Measurements from ENCODE around the gene CTSE.

The CTSE gene

DNA sequence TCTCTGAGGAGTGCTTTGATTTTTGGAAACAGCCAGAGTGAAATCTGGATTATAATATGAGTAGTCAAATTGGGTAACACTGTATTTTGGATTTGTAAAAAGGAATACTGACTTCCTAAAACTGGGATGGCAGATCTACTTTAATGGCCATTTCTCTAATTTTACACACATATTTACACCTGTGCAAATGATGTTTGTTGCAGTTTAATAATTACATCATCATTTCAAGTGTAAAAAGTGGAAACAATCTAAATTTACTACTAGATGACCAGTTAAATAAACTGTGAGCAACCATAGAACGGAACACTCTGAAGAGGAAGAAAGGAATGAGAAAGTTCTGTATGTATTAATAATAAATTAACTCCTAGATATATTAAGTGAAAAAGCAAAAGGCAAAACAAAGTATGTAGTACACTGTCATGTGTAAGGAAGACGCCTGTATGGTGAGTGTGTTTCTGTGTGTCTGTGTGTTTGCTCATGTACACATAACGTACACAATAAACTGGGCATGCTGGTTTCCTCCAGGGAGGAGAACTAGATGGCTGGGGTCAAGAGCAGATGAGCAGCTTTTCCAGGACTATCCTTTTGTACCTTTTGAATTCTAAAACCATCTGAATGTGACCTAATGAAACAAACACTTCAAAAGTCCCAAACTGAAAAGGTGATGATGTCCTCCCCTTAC is 26.4 kb upstream of the CTSE start:
- DNase-seq (ENCODE audit: low read depth), result no peak

DNA sequence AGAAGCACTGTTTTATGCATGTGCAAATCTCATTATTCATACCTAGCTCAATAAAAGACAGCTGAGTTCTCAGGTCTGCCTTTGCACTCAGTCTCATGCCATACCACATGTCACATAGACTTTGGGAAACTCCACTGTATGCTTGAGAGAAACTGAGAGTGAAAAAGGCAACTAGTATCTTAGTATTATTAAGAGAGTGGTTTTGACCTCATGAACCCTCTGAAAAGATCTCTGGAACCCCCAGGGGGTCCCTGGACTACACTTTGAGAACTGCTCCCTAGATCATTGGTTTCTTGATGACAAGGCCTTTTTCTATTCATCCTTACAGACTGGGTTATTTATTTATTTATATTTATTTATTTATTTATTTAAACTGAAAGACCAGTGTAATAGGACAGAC is 25.6 kb upstream of the CTSE start:
- no peak for DNase-seq (ENCODE audit: low read depth)

DNA sequence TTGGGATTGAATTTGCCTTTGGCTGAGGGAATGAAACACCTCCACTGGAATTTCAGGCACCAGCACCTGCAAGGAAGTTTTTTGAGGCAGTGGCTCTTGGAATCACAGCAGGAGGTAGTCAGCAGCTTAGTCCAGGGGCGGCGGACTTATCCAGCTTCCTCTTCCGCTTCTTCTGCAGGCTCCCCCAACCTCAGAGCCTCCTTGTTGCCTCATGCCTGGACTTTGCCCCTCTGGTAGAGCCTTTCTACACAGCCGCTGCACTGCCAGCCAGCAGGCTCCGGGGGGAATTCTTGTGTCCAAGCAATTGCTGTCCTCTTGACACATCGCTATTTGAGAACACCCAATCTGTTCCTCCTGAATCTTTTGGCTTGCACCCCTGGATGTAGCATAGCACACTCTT is 24.9 kb upstream of the CTSE start:
- no peak for DNase-seq (ENCODE audit: low read depth)

DNA sequence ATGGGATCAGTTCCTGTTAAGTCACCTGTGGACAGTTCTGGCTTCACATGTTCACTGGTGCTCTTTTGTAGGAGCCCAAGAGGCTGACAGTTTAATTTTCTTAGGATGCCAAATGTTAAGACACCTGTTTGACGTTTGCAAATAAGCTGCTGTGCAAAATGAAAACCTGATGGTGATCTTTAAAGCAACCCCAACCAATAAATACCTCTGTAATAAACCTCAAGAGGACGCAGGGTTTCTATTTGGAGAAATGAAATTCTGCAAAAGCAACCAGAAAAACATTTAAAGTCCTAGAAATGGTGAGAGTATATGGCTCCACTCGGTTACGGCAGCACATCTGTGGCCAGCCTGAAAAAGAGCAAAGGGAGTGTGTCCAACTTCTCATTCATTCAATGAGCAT is 23.6 kb upstream of the CTSE start:
- DNase-seq (ENCODE audit: low read depth), result no peak

DNA sequence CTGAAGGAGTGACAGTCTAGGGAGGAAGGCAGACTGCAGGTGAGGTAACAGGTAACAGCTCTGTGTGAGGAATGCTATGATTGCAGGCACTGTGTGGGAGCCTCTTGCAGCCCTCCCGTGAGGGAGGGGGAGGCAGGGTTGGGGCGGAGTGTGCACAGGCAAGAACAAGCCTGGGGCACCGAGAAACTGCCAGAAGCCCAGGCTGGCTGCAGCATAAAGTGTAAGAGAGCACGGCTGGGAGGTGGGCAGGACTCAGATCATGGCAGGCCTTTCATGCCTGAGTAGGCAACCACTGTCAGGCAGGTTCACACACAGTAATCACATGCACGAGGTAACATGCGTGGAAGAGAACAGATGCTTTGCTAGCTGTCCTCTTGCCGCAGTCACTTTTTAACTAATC is 17.9 kb upstream of the CTSE start:
- DNase-seq (ENCODE audit: low read depth), result no peak

DNA sequence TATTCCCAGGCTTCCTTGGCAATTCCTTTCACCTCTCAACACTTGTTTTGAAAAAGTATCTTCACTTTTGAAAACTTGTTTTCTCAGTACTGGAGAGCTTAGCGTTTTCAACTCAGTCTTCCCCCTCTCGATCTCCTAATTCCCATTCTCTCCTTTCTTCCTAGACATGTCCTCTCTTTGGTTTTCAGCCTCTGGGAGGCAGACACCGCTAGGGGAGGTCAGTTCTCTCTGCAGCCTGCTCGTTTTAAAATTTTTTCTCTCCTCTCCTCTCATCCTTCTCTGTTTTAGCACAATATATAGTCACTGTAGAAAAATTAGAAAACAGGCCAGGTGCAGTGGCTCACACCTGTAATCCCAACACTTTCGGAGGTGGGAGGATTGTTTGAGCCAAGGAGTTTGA is 16.6 kb upstream of the CTSE start:
- no peak for DNase-seq (ENCODE audit: low read depth)

DNA sequence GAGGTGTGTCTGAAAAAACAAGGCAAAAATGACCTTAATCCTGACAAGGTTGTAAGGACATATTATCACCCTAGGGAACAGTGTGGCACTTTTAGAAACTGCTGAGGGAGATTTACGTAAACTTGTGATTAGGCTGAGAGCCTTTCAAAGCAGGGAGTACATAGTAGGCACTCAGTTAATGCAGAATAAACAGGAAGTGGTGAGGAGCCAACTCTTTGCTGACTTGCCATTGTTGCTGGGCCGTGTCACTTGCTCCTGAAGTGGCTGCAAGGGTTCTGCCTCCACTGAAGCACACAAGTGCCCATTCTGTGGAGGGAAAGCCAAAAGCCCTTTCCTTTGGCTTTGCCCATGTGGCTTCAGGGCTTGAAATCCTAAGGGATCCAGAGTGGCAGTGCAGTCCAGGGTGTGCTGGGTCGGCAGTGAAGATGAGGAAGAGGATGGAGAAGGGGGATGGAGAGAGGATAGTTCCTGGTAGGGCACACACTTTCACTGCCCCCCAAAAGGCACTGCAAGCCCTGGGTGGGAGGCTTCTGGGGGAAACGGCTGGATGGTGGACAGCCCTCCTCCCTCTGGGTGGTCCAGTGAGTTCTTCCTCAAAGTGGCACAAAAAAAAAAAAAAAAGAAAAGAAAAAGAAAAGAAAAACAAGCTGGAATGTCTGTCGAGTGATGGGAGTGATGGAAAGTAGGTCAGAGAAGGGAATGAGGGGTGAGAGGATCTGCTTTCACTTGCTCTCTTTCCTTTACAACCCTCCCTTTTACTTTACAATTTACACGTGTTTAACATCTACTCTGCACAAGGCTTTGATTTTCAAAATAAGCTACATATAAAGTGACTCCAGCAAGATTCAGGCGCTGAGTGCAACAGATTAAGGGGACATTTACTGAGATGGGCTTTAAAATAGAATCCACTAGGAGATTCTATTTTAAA is 15.6 kb upstream of the CTSE start:
- DNase-seq (ENCODE audit: low read depth), result no peak

DNA sequence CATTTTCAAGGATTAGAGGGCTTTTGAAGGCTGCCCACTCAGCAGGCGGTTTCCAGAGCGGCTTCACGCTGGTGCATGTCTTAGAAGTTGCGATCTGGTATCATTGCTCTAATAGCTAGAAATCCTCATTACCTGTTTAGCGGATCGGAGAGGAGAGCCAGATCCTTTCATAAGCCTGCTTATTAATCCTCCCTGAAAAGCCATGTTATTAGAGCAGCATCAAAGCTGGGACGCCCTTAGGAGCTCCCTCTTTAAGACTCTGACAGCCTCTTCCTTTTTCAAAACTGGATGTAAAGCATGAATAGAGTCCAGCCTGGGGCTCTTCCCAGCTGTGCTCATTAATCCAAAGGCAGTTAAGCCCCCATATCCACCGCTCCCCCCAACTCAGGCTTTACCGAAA is 13.9 kb upstream of the CTSE start:
- DNase-seq (ENCODE audit: low read depth), result no peak

DNA sequence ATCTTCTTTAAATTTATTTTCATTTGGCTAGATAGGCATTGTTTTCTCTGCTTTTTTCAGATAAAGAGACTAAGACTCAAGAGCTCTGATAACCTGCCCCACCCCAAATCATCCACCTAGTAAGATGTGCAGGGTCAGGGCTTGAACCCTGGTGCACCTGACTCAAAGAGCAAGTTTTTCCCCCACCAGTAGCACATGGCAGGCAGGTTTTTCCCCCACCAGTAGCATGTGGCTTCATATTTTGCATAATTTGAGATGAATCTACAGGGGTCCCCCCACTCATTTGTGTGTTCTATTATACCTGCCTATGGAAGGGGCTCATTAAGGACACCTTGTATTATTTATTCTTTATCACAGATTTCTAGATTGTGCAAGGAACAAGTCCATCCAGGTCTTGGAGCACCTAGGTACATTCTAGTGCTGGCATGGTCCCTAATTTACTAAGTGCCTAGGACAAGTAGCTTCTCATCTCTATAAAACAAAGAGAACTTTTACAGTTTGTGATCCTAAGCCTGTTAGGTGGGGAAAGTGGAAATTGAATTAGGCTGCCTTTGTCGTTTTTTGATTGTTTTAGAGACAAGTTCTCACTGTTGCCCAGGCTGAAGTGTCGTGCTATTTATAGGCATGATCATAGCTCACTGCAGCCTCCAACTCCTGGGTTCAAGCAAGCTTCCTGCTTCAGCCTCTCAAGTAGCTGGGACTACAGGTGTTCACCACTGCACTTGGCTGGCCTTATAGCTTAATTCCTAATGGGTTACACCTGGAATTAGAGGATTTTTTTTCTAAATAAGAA is 13.2 kb upstream of the CTSE start:
- DNase-seq (ENCODE audit: low read depth), result no peak

DNA sequence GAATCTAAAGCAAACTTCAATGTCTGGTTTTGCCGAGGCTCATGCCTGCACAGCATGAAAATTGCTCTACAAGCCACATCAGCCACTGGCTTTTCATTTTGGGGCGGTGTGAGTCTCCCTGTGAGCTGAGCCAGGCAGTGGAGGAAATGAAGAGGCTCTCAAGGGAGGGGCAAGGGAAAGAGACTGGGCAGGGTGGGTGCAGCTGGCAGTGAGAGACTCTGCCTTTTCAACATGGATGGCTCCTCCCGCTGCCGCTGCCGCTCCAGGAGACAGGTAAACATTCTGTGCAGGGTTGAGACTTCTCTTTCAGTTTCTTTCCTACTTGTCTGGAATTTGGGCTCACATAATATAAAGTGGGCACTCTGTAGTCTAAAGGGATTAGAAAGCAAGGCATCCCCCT is 11.3 kb upstream of the CTSE start:
- DNase-seq (ENCODE audit: low read depth), result no peak

DNA sequence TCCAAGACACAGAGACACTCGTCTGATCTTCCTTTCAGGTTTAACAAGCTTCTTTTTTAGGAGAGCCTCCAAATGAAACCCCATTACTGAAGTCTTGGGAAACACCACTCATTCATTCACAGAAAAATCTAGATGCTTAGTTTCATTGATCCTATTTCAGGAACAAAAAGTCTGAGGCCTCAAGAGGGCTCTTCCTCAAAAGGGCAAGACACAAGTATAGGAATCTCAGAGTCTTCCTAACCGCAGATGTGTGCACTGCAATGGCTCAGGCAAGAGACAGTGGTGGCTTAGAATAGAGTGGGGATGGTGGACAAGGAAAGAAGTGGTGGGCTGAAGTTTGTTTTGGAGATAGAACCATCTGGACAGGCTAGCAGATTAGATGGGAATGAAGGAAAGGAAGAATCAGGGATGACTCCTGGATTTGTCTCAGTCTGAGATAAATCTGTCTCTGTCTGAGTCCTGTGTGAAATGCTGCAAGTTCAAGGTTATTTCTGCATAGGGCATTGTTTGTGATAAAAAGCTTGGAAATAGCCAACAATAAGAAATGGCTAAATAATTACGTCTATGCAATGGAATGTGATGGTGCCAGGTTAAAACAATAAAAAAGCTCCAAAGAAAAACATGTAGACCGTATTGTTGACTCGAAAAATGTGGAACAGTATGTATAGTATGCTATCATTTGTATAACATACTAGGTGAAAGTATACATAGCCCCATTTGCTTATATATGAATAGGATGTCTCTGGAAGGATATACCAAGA is 8.9 kb upstream of the CTSE start:
- DNase-seq (ENCODE audit: low read depth), result no peak

DNA sequence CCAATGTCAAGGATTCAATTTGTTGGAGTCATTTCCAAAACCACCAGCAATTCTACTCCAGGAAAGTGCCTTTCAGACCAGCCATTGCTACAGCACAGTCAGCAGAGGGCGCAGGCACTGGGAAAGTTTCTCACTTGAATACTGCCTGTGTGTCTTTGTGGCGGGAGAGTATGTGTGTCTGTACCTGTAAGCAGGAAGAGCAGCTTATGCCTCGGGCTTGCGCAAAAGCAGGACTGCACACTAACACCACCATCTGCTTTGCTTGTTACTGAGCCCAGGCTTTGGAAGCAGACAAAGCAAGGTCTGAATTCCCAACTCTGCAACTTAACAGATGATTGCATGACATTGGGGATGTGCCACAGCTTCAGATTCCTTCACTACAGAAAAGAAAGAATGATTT is 7.0 kb upstream of the CTSE start:
- peak; percentile 68 for DNase-seq (ENCODE audit: low read depth)

DNA sequence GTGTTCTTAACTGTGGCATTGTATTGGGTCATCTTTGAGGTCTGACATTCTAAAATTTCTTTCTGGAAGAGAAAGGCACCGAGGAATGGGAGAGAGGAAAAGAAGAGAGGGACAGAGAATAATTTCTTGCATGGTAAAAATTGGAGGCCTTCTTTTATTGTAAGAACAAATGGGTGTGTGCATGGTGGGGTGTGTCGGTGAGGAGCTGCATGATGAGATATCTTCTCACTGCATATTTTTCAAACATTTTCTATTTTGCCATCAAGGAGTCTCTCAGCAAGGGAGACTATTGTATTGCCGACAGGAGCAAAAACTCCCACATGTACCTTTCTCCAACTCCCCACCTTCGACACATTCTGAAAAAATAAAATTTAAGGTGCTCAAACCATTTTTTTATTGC is 6.5 kb upstream of the CTSE start:
- no peak for DNase-seq (ENCODE audit: low read depth)

DNA sequence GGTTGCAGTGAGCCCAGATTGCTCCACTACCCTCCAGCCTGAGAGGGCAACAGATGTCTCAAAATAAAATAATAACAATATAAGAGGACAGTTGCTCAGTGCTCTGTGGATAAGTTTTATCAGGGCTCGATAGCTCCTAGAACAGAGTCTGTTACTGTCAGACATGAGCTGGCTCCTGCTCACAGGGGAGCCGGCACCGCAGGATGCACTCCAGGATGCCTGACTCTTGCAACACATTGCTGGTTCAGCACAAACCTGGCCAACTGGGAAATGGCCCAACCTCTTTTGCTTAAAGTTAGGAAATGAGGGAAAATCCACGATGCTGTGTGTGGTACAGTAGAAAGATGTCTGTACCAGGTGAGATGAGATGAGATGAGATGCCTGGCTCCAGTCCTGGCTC is 5.8 kb upstream of the CTSE start:
- DNase-seq (ENCODE audit: low read depth), result no peak

DNA sequence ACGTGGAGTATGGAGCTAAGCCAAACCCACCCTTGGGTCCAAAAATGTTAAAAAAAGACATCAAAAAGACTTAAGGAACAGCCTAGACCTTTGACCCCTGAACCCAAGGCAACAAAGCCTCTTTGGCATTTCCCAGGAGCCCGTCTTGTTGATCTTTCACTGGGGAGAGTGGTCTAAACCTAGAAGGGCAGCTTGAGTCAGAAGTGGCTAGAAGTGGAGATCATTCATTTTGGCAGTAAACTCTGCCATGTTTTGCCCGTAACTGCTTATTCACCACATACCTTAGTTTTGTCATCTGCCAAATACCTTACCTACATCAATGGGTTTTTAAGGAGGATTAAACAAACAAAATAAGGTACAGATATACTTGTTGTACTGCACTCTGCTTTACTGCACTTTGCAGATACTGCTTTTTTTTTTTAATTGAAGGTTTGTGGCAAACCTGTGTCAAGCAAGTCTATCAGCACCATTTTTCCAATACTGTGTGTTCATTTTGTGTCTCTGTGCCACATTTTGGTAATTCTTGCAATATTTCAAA is 1.7 kb upstream of the CTSE start:
- no peak for DNase-seq (ENCODE audit: low read depth)

DNA sequence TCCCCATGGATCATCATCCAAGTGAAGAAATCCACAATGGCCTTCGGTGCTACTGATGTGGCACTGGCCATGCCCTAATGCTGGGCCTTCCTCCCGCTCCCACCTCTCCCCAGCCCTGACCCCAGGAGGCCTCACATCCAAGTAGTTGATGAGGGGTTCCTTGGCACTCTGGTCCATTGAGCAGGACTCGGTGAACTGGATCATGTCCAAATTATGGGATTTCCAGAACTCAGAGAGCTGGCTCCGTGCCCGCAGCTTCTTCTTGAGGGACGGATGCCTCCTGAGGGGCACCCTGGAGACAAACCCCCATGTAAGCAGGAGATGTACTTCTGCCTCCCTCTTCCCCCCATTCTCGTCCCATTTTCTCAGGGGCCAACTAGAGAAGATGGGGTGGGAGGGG is 929 bp downstream of the CTSE start:
- no peak for DNase-seq (ENCODE audit: low read depth)

DNA sequence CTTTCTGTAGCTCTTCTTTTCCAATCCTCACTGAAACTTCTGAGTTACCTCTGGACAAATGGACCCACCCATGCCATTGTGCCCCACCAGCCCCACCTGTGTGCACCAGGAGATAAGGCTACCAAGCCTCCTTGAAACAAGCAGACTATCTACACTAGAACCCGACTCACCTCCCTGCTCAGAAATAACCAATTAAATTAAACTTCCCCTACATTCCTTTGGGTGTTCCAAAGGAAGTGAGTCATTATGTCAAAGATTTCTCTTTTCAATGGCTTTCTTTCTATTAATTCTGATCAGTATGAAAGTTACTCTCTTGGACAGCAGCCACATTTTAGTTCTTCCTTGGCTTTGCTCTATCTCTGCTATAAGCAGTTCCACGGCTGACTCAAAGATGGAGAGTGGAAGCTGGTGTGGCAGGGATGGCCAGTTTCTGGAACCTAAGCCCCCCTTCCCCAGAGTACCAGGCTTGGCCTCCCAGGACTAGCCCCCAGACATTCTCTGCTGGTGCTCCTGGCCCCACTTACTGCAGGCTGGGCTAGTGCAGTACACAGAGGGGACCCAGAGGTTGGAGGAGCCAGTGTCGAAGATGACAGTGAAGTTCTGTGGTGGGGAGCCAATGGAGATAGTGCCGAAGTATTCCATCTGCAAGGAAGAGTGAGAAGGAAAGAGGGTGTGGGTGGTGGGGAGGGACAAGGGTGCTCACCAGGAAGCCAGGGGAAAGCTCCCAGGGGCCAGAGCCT is 1.9 kb downstream of the CTSE start:
- DNase-seq (ENCODE audit: low read depth), result peak; percentile 59

DNA sequence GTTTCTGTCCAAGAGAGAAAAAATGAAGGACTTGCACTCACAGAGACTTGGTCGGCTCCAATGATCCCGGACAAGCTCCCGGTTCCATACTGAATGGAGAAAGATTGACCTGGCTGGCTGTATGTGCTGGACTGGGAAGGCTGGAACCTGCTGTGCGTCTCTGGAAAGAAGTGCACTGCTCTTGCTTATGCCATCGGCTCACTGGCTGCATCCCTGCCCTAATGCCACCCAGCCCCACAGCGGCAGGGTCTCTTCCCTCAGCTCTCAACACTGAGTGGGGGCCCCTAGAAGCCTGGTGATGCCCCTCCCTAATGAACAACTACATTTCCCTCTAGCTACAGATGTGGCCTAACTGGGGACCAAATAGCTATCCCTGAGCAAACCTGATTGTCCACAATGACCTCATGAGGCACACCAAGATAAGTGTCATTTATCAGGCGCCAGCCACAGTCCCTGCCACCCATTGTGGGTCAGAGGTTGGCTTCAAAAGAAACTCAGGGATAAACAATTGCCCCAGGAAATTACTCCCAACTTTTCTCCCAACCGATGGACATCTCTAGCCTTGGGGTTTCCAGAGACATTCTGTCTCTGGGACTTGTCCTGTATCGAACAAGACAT is 2.6 kb downstream of the CTSE start:
- DNase-seq (ENCODE audit: low read depth), result no peak

DNA sequence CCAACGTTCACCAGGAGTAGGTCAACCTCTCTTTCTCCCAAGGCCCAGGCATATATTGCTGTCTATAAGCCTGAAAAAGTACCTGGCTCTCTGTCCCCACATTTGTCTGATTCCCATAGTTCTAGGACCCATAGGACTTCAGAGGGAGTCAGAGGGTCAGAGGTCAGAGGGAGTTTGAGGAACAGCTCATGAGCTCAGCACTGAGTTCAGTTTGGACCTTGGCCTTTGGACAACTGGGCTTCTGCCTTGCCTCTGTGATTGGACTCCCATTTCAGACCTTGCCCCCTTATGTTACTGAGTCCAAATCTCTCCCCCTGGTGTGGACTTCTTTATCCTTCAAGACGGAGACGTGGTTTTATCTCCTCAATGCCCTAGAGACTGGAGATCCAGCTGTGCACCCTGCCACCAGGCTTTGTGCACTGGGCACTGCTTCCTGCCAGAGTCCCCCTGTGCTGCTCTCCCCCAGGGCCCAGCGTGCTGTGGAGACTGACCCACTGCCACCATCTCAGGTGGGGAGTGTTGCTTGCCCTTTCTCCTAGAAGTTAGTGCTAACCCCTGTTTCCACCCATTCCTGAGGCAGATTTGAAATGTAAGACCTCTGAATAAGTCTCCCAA is 3.2 kb downstream of the CTSE start:
- no peak for DNase-seq (ENCODE audit: low read depth)

DNA sequence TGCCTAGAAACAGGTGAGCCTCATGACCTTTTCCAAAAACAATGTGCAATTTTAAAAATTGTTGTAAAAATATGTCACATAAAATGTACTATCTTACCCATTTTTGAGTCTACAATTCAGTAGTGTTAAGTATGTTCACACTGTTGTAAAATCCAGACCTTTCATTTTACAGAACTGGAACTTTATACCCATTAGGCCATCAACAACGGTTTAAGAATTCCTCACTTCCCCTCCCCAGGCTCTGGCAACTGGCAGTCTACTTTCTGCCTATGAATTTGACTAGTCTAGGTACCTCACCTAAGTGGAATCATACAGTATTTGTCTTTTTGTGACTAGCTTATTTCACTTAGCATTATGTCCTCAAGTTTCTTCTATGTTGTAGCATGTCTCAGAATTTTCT is 8.6 kb downstream of the CTSE start:
- DNase-seq (ENCODE audit: low read depth), result no peak

All from EH (cell line).